CD4-positive, CD25-positive, alpha-beta regulatory T cell (primary cell): ENCODE measurements around the gene EN1. TPM values are rescaled to one million over a fixed set of nuclear protein-coding genes. Genes with fewer than 3 reads are reported as not detected.

Experiments
- ATAC-seq, 2 donors: fragments of 150-1000 bp; cut with Tn5 transposase; one replicate each; pipeline ENCODE4 v1.10.0; 2021; ENCODE audit warnings: low read depth in 2 of 2, moderate number of reproducible peaks in 2 of 2, moderate library complexity in 1 of 2
- DNase-seq, 3 donors: peaks; one replicate each; pipeline versions ENCODE4 v3.0.0 to v3.0.0-alpha.2; 2012 to 2022; ENCODE audit warnings: mixed read lengths in 1 of 3
- H3K27ac ChIP-seq: one replicate; pipeline ENCODE4 v1.7.0; 2013; ENCODE audit warnings: mild to moderate bottlenecking, low read length; ENCODE audit not compliant: insufficient read depth, poor library complexity, severe bottlenecking
- H3K27me3 ChIP-seq: one replicate; pipeline ENCODE4 v1.7.0; 2013; ENCODE audit warnings: low read length; ENCODE audit not compliant: control insufficient read depth, insufficient read depth
- H3K36me3 ChIP-seq: one replicate; pipeline ENCODE4 v1.7.0; 2013; ENCODE audit warnings: mild to moderate bottlenecking, low read length, moderate library complexity; ENCODE audit not compliant: control insufficient read depth, insufficient read depth
- H3K4me1 ChIP-seq: 2 replicates; pipeline ENCODE4 v1.7.0; 2013; ENCODE audit warnings: mild to moderate bottlenecking, low read length; ENCODE audit not compliant: insufficient read depth, control insufficient read depth, poor library complexity, severe bottlenecking
- H3K4me3 ChIP-seq: one replicate; pipeline ENCODE4 v1.7.0; 2013; ENCODE audit warnings: low read depth, mild to moderate bottlenecking, low read length, moderate library complexity
- H3K9me3 ChIP-seq, 2 experiments: 1 replicate in 1 of 2; 2 replicates in 1 of 2; pipeline ENCODE4 v1.7.0; 2013; ENCODE audit warnings: low read length in 2 of 2, mild to moderate bottlenecking in 1 of 2, moderate library complexity in 1 of 2; ENCODE audit not compliant: control insufficient read depth in 2 of 2
- H3K27ac Mint-ChIP-seq, 3 donors: one replicate each; pipeline ENCODE4 v1.8.0; 2020 to 2022; ENCODE audit warnings: mild to moderate bottlenecking in 3 of 3, mixed read lengths in 3 of 3, moderate library complexity in 2 of 3
- H3K27me3 Mint-ChIP-seq: one replicate; pipeline ENCODE4 v1.8.0; 2022; ENCODE audit warnings: mild to moderate bottlenecking, mixed read lengths
- H3K36me3 Mint-ChIP-seq: one replicate; pipeline ENCODE4 v1.8.0; 2020; ENCODE audit warnings: mixed read lengths
- H3K4me1 Mint-ChIP-seq, 4 donors: one replicate each; pipeline ENCODE4 v1.8.0; 2020 to 2022; ENCODE audit warnings: mixed read lengths in 4 of 4, mild to moderate bottlenecking in 1 of 4
- H3K4me3 Mint-ChIP-seq, 4 donors: one replicate each; pipeline ENCODE4 v1.8.0; 2020 to 2022; ENCODE audit warnings: mild to moderate bottlenecking in 4 of 4, mixed read lengths in 4 of 4, moderate library complexity in 3 of 4
- H3K9me3 Mint-ChIP-seq, 7 donors: one replicate each; pipeline ENCODE4 v1.8.0; 2020 to 2022; ENCODE audit warnings: mixed read lengths in 7 of 7, mild to moderate bottlenecking in 3 of 7, moderate library complexity in 2 of 7
- polyA plus RNA-seq, 4 donors: library from polyadenylated mRNA; unstranded; fragments of 300-500 nt; fragmentation: Illumina TruSeq; gene quantifications; one replicate each; pipeline ENCODE4 v1.2.3, GENCODE V29; 2021
- total RNA-seq: library from RNA; stranded (reverse); gene quantifications from one replicate; pipeline ENCODE4 v1.2.3, GENCODE V29; 2022

The EN1 gene
- total and polyA plus RNA-seq, 5 donors from 2014 or later, result not detected

- no peak overlapping the region for H3K27ac Mint-ChIP-seq
- peaks cover 0 to 6% (median 0%) of the 10 kb centered on the region in 7 donors for H3K9me3 Mint-ChIP-seq
- Histone ChIP-seq H3K9me3 (no peaks in the 10 kb centered on the region), H3K4me1 (peaks cover 20% of the 10 kb centered on the region), H3K27me3 (peaks cover 40% of the 10 kb centered on the region), H3K36me3 (no peaks in the 10 kb centered on the region), H3K27ac (no peak overlapping the region), H3K4me3 (no peak overlapping the region)
- ATAC-seq, result no peak
- peaks cover 3% of the 10 kb centered on the region for H3K36me3 Mint-ChIP-seq
- peaks cover 0 to 46% (median 9%) of the 10 kb centered on the region in 4 donors for H3K4me1 Mint-ChIP-seq
- H3K27me3 Mint-ChIP-seq, result peaks cover 89% of the 10 kb centered on the region
- DNase-seq, result no peak
- peak overlapping the region in 2 of 4 donors; percentile 22 to 52 for H3K4me3 Mint-ChIP-seq
Measured at GRCh38 chr2:118844261-118845004, 3.0 kb downstream of the EN1 start.

- Histone ChIP-seq H3K27ac (no peak overlapping the region), H3K27me3 (peaks cover 36% of the 10 kb centered on the region), H3K4me1 (peaks cover 20% of the 10 kb centered on the region), H3K9me3 (no peaks in the 10 kb centered on the region), H3K36me3 (no peaks in the 10 kb centered on the region), H3K4me3 (no peak overlapping the region)
- H3K4me3 Mint-ChIP-seq, result peak overlapping the region in 2 of 4 donors; percentile 62 to 82
- ATAC-seq (no peak), DNase-seq (no peak)
- H3K36me3 Mint-ChIP-seq, result peaks cover 3% of the 10 kb centered on the region
- peaks cover 86% of the 10 kb centered on the region for H3K27me3 Mint-ChIP-seq
- H3K4me1 Mint-ChIP-seq, result peaks cover 0 to 41% (median 9%) of the 10 kb centered on the region in 4 donors
- H3K9me3 Mint-ChIP-seq, result peaks cover 0 to 5% (median 0%) of the 10 kb centered on the region in 7 donors
- H3K27ac Mint-ChIP-seq, result no peak overlapping the region
Measured at GRCh38 chr2:118843483-118844132, 3.8 kb downstream of the EN1 start.

GRCh38 chr2:118842661-118843482, 4.6 kb downstream of the EN1 start:
- peaks cover 86% of the 10 kb centered on the region for H3K27me3 Mint-ChIP-seq
- peaks cover 40% of the 10 kb centered on the region for H3K27me3 ChIP-seq
- H3K4me3 ChIP-seq, result peak overlapping the region; percentile 55

GRCh38 chr2:118841828-118842461, 5.5 kb downstream of the EN1 start:
- Histone ChIP-seq H3K27ac (no peak overlapping the region), H3K4me1 (peaks cover 15% of the 10 kb centered on the region), H3K4me3 (no peak overlapping the region), H3K36me3 (no peaks in the 10 kb centered on the region), H3K27me3 (peaks cover 44% of the 10 kb centered on the region), H3K9me3 (no peaks in the 10 kb centered on the region)
- Mint-ChIP-seq H3K36me3 (peaks cover 3% of the 10 kb centered on the region), H3K9me3 (peaks cover 0 to 5% (median 0%) of the 10 kb centered on the region in 7 donors), H3K4me3 (peak overlapping the region in 3 of 4 donors; percentile 47 to 88 (median 82)), H3K27me3 (peaks cover 85% of the 10 kb centered on the region), H3K27ac (peak overlapping the region in 1 of 3 donors; percentile 59), H3K4me1 (peaks cover 0 to 31% (median 9%) of the 10 kb centered on the region in 4 donors)
- DNase-seq, result no peak
- ATAC-seq, result no peak

More at GRCh38 chr2:118842661-118843482, 4.6 kb downstream of the EN1 start:
- Histone ChIP-seq H3K27ac (no peak overlapping the region), H3K4me1 (peaks cover 20% of the 10 kb centered on the region), H3K36me3 (no peaks in the 10 kb centered on the region), H3K9me3 (no peaks in the 10 kb centered on the region)
- no peak for DNase-seq
- H3K27ac Mint-ChIP-seq, result no peak overlapping the region
- H3K9me3 Mint-ChIP-seq, result peaks cover 0 to 5% (median 0%) of the 10 kb centered on the region in 7 donors
- H3K36me3 Mint-ChIP-seq, result peaks cover 3% of the 10 kb centered on the region
- peak overlapping the region in 2 of 4 donors; percentile 64 to 82 for H3K4me3 Mint-ChIP-seq
- H3K4me1 Mint-ChIP-seq, result peaks cover 0 to 36% (median 9%) of the 10 kb centered on the region in 4 donors
- no peak for ATAC-seq

- Mint-ChIP-seq H3K4me1 (peaks cover 0 to 33% (median 11%) of the 10 kb centered on the region in 4 donors), H3K27ac (no peak overlapping the region), H3K4me3 (peak overlapping the region; percentile 5 to 82 (median 38)), H3K9me3 (peaks cover 0 to 5% (median 0%) of the 10 kb centered on the region in 7 donors), H3K36me3 (peaks cover 3% of the 10 kb centered on the region), H3K27me3 (peaks cover 90% of the 10 kb centered on the region)
- no peaks in the 10 kb centered on the region for H3K36me3 ChIP-seq
- H3K27ac ChIP-seq, result no peak overlapping the region
- no peak for DNase-seq
- no peak overlapping the region for H3K4me3 ChIP-seq
- peaks cover 15% of the 10 kb centered on the region for H3K4me1 ChIP-seq
- no peaks in the 10 kb centered on the region for H3K9me3 ChIP-seq
- peaks cover 46% of the 10 kb centered on the region for H3K27me3 ChIP-seq
- ATAC-seq, result no peak
Measured at GRCh38 chr2:118841450-118841827, 6.0 kb downstream of the EN1 start.

- no peak for DNase-seq
- Mint-ChIP-seq H3K9me3 (peaks cover 0 to 5% (median 0%) of the 10 kb centered on the region in 7 donors), H3K4me3 (no peak overlapping the region), H3K36me3 (no peaks in the 10 kb centered on the region), H3K27ac (no peak overlapping the region), H3K27me3 (peaks cover 89% of the 10 kb centered on the region), H3K4me1 (peaks cover 0 to 21% (median 11%) of the 10 kb centered on the region in 4 donors)
- ATAC-seq, result no peak
- Histone ChIP-seq H3K9me3 (no peaks in the 10 kb centered on the region), H3K36me3 (no peaks in the 10 kb centered on the region), H3K27ac (no peak overlapping the region), H3K27me3 (peaks cover 38% of the 10 kb centered on the region), H3K4me3 (no peak overlapping the region), H3K4me1 (peaks cover 19% of the 10 kb centered on the region)
Measured at GRCh38 chr2:118838741-118839455, 8.6 kb downstream of the EN1 start.
